Esophagus squamous epithelium (tissue), 5 donors: ENCODE measurements around the gene HUNK. TPM values are rescaled to one million over a fixed set of nuclear protein-coding genes. Genes with fewer than 3 reads are reported as not detected.

Experiments used
- DNase-seq: peaks from one replicate; lab custom pipeline; 2025; lab: John Stamatoyannopoulos, UW
- H3K27ac ChIP-seq, 4 donors: fragments of 200-600 bp; sonication (generic); one replicate each; pipeline ENCODE4 v1.5.1; 2016 to 2019; ENCODE audit warnings: mild to moderate bottlenecking in 1 of 4
- H3K27me3 ChIP-seq, 4 donors: fragments of 200-600 bp; sonication (generic); 1 replicate in 3 of 4; 2 replicates in 1 of 4; pipeline versions ENCODE4 v1.5.1 to v1.6.0; 2017 to 2021; ENCODE audit warnings: antibody characterized with exemption in 1 of 4
- H3K36me3 ChIP-seq, 3 donors: fragments of 200-600 bp; sonication (generic); one replicate each; pipeline ENCODE4 v1.5.1; 2016 to 2019
- H3K4me1 ChIP-seq, 3 donors: fragments of 200-600 bp; sonication (generic); one replicate each; pipeline ENCODE4 v1.5.1; 2017 to 2019
- H3K4me3 ChIP-seq, 4 donors: fragments of 200-600 bp; sonication (generic); 1 replicate in 3 of 4; 2 replicates in 1 of 4; pipeline ENCODE4 v1.5.1; 2016 to 2019; ENCODE audit warnings: mild to moderate bottlenecking in 2 of 4, moderate library complexity in 1 of 4
- H3K9me3 ChIP-seq, 3 donors: fragments of 200-600 bp; sonication (generic); one replicate each; pipeline ENCODE4 v1.5.1; 2016 to 2019
- POLR2A ChIP-seq, 4 donors: fragments of 450-650 bp; IDR thresholded peaks; one replicate each; pipeline ENCODE4 v1.6.1; 2017; ENCODE audit warnings: antibody characterized with exemption in 4 of 4, mild to moderate bottlenecking in 4 of 4, moderate library complexity in 3 of 4
- WGBS, 2 donors: methylation state at CpG; one replicate each; pipeline ENCODE4 v1.1.5; 2018; 5-methylcytosine and 5-hydroxymethylcytosine counted together
- intact Hi-C: fragments of 100-400 bp; cut with DNase I; formaldehyde crosslinking; loops from one replicate; pipeline ENCODE4 v1.15.0; 2022
- total RNA-seq, 4 donors: library from RNA; depleted of rRNA; stranded (reverse); fragments of >200 nt; gene quantifications; one replicate each; pipeline ENCODE4 v1.1.0, GENCODE V29; 2016
- TF ChIP-seq, protein P1 (sequence below), 6 experiments: fragments of 450-650 bp in 4 of 6; fragments of 200-600 bp in 2 of 6; sonication (generic) in 2 of 6; IDR thresholded peaks; one replicate each; pipeline ENCODE4 v1.5.1; 2016 to 2019; ENCODE audit warnings: antibody characterized with exemption in 6 of 6, mild to moderate bottlenecking in 4 of 6, moderate library complexity in 4 of 6
- donor health status: DM: yes; HTN: yes; CAD: no.

Gene HUNK
- total RNA-seq, 4 donors from 2014 or later = under 0.01 to 2.8 (median 0.42) TPM

DNA sequence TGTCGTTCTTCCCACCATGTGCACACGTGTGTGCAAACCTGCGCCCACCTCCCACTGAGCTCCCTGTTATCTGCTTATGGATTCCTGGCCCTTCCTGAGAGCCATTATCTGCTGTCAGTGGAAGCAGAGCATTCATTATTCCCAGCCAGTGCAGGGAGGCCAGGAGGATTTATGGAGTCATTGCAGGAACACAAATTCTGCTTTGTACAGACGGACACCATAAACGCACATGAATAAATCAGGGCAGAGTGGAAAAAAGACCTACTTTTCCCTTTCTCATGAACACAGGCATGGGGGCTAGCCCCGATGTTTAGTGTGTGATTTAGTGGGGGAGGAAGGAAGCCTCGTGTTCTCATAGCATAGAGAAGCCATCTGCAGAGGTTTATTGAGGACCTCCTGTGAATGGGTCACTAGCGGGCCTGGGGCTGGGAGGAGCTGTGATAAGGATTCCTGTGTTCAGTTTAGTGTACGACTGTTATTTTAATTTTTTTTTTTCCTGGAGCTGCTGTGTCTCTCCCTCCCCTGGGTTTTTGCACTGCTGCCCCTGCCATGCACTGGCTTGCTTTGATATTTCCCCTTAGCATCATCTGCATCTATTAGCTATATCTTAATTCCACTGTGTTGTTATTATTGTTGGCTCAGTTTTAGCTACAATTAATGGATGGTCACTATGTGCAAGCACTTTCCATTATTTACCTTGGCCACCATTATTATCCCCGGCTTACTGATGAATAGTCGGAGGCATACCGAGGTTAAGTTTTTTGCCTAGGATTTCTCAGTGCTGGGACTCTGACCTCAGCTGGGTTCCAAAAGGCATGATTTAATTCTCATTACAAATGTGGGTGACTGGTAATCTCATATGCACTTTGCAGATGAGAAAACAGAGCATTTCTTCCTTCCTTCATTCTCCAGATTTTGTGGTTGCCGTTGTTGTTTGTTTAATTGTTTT, 33.0 kb downstream of the HUNK start:
- H3K27ac ChIP-seq = no peak overlapping the region
- DNase-seq = no peak
- H3K4me1 ChIP-seq = peaks cover 0 to 17% (median 10%) of the 10 kb centered on the region in 3 donors
- WGBS, 2 donors = 70 to 71% methylated on average over 13 of the region's 13 CpGs
- no peak overlapping the region for H3K4me3 ChIP-seq
- H3K27me3 ChIP-seq = peaks cover 0 to 26% (median 0%) of the 10 kb centered on the region in 4 donors
- no peak for TF ChIP-seq POLR2A (IDR thresholded peaks at IDR 0.05)
- TF ChIP-seq, protein P1, sequence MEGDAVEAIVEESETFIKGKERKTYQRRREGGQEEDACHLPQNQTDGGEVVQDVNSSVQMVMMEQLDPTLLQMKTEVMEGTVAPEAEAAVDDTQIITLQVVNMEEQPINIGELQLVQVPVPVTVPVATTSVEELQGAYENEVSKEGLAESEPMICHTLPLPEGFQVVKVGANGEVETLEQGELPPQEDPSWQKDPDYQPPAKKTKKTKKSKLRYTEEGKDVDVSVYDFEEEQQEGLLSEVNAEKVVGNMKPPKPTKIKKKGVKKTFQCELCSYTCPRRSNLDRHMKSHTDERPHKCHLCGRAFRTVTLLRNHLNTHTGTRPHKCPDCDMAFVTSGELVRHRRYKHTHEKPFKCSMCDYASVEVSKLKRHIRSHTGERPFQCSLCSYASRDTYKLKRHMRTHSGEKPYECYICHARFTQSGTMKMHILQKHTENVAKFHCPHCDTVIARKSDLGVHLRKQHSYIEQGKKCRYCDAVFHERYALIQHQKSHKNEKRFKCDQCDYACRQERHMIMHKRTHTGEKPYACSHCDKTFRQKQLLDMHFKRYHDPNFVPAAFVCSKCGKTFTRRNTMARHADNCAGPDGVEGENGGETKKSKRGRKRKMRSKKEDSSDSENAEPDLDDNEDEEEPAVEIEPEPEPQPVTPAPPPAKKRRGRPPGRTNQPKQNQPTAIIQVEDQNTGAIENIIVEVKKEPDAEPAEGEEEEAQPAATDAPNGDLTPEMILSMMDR (IDR thresholded peaks at IDR 0.05) = no peak
- no peaks in the 10 kb centered on the region for H3K9me3 ChIP-seq
- intact Hi-C loops = no loop called here
- no peaks in the 10 kb centered on the region for H3K36me3 ChIP-seq

- DNase-seq = no peak
- Histone ChIP-seq H3K4me1 (peaks cover 0 to 17% (median 10%) of the 10 kb centered on the region in 3 donors), H3K27ac (no peak overlapping the region), H3K9me3 (no peaks in the 10 kb centered on the region), H3K4me3 (peak overlapping the region in 1 of 4 donors; percentile 19), H3K27me3 (peaks cover 0 to 22% (median 0%) of the 10 kb centered on the region in 4 donors), H3K36me3 (no peaks in the 10 kb centered on the region)
- WGBS, 2 donors = 21 to 30% methylated on average over 20 of the region's 20 CpGs
- intact Hi-C loops = no loop called here
- TF ChIP-seq, protein P1 (IDR thresholded peaks at IDR 0.05) = no peak
- no peak for TF ChIP-seq POLR2A (IDR thresholded peaks at IDR 0.05)
Measured at GRCh38 chr21:31908106-31909031, 35.5 kb downstream of the HUNK start.

DNA sequence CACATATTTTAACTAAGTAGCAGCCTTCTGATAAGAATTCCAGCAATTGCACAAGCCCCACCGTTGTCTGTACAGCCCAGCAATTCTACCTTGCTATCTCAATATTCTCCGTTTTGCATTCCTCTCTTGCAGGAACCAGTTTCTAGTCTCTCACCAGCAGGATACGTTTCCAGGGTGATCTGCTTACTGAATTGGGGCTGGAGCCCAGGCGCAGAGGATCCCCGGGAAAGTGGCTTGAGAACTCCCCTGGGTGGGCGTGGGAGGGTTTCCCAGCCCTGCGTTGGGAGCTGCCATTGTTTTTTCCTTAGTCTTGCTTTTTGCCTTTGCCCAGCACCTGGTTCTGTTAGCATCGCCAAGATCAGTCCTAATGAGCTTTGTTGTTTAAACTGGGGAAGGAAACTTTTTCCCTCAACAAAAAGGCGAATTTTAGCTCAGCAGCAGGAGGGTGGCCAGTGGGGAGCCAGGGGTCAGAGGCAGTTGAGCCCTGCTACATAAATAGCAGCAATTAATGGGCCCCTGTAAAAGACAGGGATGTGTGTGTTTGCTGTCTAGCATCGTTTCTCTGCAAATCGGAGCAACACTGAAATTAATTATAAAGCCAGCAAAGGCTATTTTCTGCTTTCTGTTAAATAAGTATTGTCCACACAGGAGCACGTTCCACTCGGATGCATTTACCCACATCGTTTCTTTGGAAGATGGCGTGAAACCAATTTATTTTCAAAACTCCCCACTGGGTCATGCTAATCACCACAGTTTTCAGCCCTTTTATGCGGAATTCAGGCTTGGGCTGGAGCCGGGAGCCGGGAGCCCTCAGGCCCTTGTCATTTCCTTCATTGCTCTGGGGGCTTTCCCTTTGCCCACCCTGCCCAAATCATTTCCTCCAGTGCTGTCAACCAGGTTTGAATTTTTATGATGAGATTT, 36.6 kb downstream of the HUNK start:
- no peak for DNase-seq
- Histone ChIP-seq H3K36me3 (no peaks in the 10 kb centered on the region), H3K9me3 (no peaks in the 10 kb centered on the region), H3K27ac (no peak overlapping the region), H3K4me3 (no peak overlapping the region), H3K4me1 (peaks cover 0 to 17% (median 10%) of the 10 kb centered on the region in 3 donors), H3K27me3 (peaks cover 0 to 22% (median 0%) of the 10 kb centered on the region in 4 donors)
- 52 to 68% methylated on average over 18 of the region's 18 CpGs for WGBS, 2 donors
- TF ChIP-seq POLR2A (IDR thresholded peaks at IDR 0.05) = no peak
- TF ChIP-seq, protein P1 (IDR thresholded peaks at IDR 0.05) = no peak
- intact Hi-C loops = no loop called here

GRCh38 chr21:31910074-31910470, 37.3 kb downstream of the HUNK start:
- no peak for DNase-seq
- no peaks in the 10 kb centered on the region for H3K9me3 ChIP-seq
- H3K4me3 ChIP-seq = no peak overlapping the region
- WGBS, 2 donors = 96 to 100% methylated on average over 2 of the region's 2 CpGs
- H3K27me3 ChIP-seq = peaks cover 0 to 22% (median 0%) of the 10 kb centered on the region in 4 donors
- TF ChIP-seq POLR2A (IDR thresholded peaks at IDR 0.05) = no peak
- TF ChIP-seq, protein P1 (IDR thresholded peaks at IDR 0.05) = no peak
- intact Hi-C loops = no loop called here
- no peaks in the 10 kb centered on the region for H3K36me3 ChIP-seq
- peaks cover 0 to 17% (median 10%) of the 10 kb centered on the region in 3 donors for H3K4me1 ChIP-seq
- H3K27ac ChIP-seq = no peak overlapping the region
